C1 segment of cervical spinal cord (tissue), 14 donors: Measurements from ENCODE around the gene OR52N2.

Source experiments
- DNase-seq, 14 donors: peaks; one replicate each; lab custom pipeline; 2025; lab: John Stamatoyannopoulos, UW

Gene OR52N2

DNA sequence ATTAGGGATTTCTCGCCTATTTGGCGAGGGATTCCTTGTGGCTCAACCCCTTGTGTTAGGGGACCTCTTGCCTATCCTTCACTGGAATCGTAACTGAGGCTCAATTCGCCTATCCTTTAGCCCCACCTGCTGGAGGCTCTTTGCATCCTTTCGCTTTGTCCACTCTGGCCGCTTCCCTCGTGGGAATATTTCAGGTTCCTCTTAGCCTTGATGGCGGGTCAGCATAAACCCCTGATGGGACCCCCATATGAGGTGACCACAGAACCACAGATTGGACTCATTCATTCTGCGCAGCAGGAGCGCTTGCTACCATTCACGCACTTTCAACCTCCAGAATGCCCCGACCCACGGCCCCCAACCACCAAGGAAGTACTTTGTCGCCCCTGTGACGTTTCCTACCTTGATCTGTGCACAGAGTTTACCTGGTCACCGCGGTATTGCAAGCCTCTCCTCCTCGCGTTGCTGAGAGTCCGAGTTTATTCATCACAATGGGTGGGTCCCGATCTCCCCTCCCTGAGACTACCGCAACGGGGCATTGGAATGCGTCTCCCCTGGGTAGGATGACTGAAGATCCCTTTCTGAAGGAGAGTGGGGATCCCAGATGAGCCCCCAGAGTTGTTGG, at the start of gene OR52N2:
OR52N2 (plus strand) TSS at position 425 of the 622 bp plus-strand sequence. CDS start 11,412 bp downstream, outside the sequence.
- peak in 12 of 14 donors; percentile 6 to 54 (median 41) for DNase-seq

DNA sequence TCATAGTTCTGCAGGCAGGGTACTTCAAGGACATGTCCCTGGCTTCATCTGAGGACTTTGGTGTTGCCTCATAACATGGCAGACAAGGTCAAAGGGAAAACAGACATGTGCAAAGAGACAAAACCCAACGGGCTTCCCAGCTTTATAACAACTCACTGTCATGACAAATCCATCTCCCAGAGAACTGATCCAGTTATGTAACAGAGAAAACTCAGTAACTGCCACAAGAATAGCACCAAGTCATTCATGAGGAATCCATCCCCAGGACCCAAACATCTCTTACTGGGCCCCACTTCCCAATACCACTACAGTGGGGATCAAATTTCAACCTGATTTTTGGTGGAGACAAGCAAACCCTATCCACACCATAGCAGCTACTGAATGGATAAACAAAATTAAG, 41.7 kb upstream of the OR52N2 start:
- DNase-seq = no peak

DNA sequence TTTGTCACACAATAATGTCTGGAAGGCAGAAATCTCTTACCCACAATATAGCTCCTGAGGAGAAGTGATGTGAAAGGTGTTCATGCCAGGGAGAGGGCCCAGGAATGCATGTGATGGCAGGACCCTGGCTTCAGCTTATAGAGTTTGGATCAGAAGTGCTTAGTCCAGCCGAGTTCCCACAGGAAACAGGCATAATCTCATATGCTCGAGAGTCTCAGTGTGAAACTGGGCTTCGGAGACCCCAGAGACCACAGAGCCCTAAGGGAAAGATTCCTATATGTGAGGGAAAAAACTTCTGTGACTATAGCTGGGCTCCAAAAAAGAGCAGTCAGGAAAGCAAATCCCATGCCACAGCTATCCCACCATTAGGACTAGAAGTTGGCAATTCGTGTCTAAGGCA, 25.5 kb upstream of the OR52N2 start, which contains the start of gene OR52N5:
OR52N5 (minus strand) TSS at position 101 of the 400 bp plus-strand sequence. CDS start 4,721 bp downstream, outside the sequence.
- DNase-seq = no peak

DNA sequence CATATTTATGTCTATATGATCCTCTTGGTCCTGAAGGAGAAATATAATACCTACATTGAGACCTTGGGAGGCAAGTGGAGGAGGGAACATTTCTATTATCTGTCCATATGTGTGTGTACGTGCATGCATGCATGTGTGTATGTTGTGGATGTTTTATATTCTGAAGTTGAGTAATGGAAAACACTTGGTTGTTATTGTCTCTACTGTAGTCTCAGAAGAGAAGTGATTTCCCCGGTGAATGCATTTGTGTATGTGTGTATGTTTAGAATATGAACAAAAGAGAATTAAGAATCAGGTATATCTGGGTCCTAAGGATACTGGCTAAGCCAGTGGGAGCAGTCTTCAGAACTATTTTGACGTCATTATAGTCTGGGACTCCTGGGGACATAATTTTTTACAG, 17.6 kb upstream of the OR52N2 start, which contains the start of gene OR52N1:
OR52N1 (minus strand) TSS at position 101 of the 400 bp plus-strand sequence. CDS start 2,449 bp downstream, outside the sequence.
- DNase-seq = no peak

DNA sequence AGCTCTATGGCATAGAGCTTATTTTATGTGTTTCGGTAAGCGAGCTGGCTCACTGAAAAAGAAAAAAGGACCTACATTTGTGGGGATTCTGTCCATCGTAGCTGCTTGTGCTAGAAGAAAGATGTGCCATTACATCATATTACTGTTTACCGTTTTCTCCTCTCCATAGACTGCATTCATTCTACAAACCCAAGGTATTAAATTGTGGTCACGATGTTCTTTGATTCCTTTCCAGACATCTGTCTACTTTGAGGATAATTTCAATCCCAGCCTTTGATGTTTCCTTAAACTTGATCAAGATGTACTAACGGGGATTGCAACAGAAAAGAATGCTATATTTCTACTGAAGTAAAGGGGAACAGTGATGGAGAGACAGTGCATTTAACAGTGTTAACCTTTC, 12.2 kb upstream of the OR52N2 start:
- DNase-seq = no peak

DNA sequence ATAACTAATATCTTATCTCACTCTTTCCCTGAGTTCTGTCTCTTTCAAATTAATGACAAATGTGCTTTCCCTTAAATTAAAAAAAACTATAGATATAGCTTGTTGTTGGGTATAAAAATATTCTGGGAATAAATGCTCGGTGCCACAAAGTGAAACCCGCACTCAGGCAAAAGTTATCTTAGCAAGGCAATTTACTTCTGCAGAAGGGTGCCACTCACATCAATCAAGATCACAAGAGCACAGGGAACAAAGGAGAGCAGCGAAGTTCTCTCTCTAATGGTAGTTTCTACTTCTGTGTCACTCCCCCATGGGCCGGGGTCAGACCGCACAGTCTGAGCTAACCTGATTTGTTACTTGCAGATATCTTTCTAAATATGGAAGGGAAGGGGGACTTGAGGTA, 4.7 kb upstream of the OR52N2 start:
- DNase-seq = no peak

DNA sequence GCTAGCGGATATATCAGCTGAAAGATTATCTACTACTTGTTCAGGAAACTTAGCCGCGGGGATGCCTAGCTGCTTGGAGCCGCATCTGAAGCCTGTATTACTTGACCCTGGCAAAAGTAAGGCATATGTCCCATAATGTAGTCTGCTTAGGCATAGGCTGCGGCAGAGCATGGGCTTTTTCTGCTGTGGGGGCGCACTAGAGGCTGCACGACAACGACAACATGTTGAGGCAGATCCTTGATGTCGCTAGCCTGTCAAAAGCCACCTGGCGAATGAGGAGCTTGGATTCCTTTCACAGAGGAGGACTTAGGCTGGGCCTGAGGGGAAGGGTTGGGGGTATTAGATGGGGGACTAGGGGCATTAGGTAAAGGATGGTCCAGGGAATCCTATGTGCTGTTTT, 1.1 kb upstream of the OR52N2 start:
- no peak for DNase-seq

DNA sequence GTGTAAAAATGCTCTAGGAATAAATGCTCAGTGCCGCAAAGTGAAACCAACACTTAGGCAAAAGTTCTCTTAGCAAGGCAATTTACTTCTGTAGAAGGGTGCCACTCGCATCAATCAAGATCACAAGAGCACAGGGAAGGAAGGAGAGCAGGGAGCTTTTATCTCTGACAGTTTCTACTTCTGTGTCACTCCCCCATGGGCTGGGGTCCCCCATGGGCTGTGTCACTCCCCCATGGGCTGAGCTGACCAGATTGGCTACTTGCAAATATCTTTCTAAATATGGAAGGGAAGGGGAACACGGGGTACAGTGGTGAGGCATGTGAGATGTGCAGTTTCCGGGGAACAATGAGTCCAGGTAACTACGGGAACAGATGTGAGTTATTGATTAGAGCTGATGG, 397 bp downstream of the OR52N2 start:
- DNase-seq = no peak

DNA sequence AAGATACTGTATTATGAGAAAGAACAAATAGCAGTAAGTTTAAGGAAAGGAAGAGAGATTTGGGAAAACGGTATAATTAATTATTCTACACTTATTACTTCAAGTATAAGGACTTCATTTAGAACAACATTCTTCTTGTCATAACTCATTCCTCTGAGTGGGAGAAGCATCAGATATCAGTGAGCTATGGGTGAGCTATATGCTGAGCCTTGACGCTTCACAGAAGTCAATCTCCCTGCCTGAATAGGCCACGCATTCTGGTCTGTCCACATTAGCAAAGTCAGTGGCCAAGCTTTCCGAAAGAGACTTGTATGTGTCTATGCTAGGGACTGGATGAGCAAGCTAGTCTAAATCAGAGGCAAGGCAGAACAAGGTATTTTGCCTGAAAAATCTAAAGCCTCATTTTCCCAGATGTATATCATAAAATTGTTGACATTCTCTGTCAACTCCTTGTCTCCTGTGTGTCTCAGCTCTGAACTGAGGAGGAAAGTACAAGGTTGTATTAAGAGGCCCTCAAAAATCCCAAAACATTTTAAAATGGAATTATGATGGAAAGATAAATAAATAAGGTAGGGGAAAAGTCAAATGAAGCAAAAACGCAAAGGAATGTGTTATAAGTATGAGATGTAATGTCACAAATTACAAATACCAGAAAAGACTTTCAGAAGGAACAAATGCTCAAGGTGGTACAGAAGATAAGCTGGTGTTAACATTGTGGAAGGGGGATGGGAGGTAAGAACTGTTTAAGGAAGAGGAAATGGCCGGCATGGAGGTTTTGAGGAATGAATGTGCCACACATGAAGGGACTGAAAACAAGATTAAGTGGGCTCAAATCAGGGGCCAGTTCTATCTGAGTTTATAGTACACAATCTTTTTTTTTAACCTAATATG, 1.4 kb downstream of the OR52N2 start:
- DNase-seq = no peak

DNA sequence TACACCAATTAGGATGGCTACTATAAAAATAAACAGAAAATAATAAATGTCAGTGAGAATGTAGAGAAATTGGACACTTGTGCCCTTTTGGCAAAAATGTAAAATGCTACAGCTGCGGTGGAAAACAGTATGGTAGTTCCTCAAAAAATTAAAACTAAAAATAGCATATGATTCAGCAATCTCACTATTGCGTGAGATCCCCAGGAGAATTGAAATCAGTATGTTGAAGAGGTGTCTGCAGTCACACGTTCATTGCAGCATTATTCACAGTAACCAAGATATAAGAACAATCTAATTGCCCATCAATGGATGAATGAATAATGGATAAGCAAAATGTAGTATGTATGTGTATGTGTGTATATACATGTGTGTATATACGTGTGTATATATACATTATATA, 6.8 kb downstream of the OR52N2 start:
- DNase-seq = no peak

DNA sequence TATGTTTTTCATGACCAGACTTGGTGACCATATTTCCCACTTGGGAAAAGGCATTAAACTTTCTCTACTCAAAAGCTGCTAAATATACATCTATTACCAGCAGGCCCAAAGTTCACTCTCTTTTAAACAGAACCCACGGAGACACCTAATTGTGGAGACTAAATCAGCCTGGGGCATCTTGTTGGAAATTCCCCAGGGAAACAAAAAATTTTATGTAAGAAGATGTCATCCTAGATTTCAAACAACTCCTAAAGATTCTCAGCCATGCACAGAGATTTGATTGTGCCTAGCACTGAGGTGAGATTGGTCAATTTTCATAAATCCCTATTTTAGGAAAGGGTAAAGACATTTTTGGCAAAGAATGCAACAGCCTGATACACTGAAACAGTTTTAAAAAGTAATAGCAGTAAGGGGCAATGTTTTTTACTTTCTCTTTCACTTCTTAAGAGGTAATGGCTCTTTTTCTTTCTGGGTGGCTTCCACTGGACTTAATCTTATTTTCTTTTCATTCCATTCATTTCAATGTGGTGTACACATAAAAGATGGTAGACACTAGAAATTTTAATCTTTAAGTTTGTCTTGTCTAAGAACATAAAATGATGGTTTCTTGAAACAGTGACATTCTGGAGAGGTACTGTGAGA, 9.6 kb downstream of the OR52N2 start:
- DNase-seq = no peak

DNA sequence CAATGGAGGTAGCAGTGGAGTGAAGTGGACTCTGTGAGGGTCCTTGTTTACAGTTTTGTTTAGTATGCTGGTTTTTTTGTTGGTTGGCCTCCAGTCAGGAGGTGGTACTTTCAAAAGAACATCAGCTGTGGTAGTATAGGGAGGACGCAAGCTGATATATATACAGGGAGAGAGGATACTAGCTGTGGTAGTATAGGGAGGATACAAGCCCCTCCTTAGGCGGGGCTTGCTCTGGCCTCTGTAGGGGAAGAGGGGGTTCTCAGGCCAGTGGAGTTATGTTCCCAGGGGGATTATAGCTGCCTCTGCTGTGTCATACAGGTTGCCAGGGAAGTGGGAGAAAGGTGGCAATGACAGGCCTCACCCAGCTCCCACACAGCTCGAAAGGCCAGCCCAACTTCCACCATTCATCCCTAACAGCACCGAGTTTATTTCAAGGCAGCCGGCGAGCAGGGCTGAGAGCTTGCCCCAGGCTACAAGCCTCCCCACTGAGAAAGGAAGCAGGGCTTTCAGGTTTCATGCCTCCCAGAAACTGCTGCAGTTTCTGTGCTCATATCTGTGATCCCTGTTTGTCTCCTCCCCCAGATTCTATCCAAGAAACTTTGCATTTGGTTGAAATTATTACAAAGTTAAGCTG, 22.6 kb downstream of the OR52N2 start:
- DNase-seq = no peak

DNA sequence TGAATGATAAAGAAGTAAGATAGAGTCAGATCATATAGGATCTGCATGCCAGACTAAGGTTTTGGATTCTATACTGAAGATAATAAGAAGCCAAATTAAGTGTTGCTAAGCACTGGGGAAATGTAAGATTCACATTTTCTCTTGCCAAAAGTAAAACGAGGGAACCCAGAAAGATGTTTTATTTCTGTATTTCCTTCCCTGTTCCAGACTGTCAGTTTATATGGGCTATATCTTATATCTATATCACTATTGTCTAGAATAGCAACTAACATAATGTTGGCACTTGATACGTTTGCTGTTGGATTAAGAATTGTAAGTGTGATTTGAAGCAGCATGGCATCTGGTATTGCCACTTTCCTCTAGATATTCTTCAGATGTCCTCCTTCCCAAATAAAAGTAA, 24.7 kb downstream of the OR52N2 start:
- no peak for DNase-seq

DNA sequence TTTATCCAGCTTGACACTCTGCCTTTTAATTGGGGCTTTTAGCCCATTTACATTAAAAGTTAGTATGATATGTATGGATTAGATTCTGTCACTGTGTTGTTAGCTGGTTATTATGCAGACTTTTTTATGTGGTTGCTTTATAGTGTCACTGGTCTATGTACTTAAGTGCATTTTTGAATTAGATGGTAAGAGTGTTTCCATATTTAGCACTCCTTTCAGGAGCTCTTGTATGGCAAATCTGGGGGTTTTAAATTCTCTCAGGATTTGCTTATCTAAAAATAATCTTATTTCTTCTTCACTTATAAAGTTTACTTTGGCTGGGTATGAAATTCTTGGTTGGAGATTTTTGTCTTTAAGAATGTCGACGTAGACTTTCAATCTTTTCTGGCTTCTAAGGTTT, 29.0 kb downstream of the OR52N2 start:
- no peak for DNase-seq

DNA sequence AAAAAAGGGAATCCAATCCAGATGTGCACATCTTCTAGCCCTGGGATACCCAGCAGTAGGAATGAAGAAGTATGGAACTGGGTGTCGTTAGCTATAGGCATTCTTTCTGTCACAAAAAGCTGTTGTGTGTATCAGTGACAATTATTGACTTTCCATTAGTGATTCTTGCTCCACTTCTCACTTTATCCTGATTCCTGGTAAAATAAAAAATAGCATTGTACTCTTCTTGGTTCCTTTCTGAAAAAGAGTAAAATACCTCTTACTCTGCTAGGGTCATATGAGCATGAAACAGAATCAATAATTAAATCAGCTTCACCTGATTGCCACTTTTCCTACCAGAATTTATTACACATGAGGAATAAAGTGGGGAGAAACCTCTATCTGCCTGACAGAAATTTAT, 33.1 kb downstream of the OR52N2 start, which contains the start of gene OR52E6:
OR52E6 (minus strand) TSS at position 101 of the 400 bp plus-strand sequence; CDS start at position 101, 0 bp downstream.
- DNase-seq = no peak

DNA sequence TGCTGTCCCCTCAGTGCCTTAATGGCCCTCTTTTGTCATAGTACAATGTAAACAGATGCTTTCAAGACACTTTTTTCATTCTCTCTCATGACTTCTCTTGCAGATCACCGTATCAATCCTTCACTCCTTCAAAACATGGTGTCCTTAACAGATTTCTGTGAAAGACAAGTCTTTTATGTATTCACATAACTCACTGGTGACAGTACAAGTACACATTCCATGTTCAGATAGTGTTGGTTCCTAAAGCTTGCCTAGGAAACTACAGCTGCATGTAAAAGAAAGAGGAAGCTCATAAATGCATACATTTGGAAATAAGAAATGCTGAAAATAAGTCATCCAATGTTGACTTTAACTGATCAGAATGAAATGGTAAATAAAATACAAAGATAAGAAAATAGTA, 38.0 kb downstream of the OR52N2 start:
- no peak for DNase-seq

DNA sequence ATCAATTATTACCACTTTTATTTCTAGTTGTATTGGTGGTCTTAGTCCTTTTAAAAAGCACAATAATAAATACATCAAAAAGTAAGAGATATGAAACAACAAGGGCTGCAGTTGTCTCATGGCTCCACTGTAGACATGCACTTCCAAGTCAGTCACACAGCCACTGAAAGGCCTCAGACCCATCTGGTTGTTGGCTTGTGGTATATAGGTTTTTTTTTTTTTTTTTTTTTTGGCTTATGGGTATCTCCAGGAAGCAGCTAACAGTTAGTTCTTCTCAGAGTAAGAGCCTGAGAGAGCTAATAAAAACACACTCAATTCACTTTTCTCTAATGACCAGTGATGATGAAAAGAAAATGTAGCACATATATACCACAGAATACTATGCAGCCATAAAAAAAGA, 39.0 kb downstream of the OR52N2 start:
- DNase-seq = no peak

DNA sequence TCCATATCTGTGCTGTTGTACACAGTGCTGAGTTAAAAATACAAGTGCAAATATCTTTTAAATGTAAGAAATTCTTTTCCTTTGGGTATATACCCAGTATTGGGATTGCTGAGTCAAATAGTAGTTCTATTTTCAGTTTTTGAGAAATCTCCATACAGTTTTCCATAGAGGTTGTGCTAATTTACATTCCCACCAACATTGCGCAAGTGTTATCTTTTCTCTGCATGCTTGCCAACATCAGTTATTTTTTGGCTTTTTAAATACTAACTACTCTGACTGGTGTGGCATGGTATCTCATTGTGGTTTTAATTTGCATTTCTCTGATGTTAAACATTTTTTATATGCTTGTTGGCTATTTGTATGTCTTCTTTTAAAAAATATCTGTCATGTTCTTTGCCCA, 42.3 kb downstream of the OR52N2 start:
- no peak for DNase-seq

DNA sequence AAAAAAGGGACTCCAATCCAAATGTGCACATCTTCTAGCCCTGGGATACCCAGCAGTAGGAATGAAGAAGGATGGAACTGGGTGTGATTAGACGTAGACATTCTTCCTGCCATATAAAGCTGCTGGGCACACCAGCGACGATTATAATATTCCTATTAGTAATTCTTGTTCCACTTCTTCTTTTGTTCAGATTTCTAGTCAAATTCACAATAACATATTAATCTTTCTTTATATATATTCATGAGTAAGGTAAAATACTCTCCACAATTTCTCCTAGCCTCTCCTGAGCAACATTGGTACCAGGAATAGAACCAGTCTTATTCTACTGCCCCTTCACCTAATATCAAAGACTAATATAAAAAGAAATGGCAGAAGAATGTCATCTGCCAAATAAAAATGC, 48.9 kb downstream of the OR52N2 start, which contains the start of gene OR52E8:
OR52E8 (minus strand) TSS at position 101 of the 400 bp plus-strand sequence; CDS start at position 101, 0 bp downstream.
- DNase-seq = no peak

DNA sequence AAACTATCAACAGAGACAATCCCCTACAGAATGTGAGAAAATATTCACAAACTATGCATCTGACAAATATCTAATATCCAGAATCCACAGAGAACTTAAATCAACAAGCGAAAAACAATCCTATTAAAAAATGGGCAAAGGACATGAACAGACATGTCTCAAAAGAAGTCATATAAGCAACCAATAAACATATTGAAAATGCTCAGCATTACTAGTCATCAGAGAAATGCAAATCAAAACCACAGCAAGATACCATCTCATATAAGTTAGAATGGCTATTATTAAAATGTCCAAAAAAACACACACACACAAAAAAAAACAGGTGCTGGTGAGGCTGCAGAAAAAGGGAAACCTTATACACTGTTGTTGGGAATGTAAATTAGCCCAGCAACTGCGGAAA, 57.1 kb downstream of the OR52N2 start:
- no peak for DNase-seq
